Fibroblast of peridontal ligament (primary cell): ENCODE results near the gene SH2D3A.
"Not testable (repeated sequence)": the region's sequence is repeated elsewhere in the genome, so short reads cannot be mapped to it uniquely, and the experiment has no call there.

ENCODE experiments used
- DNase-seq: peaks from one replicate; pipeline ENCODE4 v3.0.0-alpha.2; 2010; ENCODE audit errors: extremely low read depth

SH2D3A gene

DNA sequence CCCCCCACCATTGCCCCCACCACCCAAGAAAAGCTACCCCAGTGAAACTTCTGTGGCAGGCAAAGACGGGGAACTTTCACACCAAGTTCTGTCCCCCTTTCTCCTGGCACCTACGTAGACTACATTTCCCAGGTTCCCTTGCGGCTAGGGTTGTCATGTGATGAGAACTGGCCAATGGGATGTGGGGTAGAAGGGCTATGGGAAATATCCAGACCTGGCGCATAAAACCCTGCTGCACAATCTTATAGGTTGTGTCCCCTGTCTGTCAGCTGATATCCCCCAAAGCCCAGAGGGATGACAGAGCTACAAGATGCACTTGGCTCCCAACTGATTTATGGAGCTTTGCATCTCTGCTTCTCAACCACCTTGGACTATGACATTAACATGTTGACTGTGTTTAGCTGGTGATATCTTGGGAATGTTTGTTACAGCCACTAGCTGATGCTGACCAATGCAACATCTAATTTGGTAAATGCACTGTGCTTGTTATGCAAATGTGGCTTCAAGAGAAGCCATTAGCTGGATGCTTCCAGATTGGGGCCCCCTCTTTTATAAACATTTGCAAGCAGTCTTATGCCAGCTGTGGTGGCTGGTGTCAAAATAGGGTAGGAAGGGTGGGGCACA is 6.1 kb downstream of the SH2D3A start:
- no peak for DNase-seq

DNA sequence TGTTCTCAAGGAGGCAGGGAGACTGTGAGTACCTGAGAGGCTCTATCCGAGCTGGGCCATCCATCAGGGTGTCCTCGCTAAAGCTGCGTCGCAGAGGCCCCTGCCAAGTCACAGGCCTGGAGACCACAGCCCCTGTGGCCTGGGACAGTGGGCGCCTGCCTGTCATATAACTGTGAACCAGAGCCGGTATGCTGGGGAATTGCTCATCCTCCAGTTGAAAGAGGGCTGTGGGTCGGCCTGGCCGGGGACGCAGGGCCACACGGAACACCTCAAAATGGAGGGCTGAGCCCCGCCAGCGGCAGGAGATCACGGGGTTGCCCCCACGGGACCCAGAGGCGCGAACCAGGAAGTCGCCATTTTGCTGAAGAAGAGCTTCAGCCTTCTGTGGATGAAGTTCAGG is 6.6 kb downstream of the SH2D3A start:
- no peak for DNase-seq

DNA sequence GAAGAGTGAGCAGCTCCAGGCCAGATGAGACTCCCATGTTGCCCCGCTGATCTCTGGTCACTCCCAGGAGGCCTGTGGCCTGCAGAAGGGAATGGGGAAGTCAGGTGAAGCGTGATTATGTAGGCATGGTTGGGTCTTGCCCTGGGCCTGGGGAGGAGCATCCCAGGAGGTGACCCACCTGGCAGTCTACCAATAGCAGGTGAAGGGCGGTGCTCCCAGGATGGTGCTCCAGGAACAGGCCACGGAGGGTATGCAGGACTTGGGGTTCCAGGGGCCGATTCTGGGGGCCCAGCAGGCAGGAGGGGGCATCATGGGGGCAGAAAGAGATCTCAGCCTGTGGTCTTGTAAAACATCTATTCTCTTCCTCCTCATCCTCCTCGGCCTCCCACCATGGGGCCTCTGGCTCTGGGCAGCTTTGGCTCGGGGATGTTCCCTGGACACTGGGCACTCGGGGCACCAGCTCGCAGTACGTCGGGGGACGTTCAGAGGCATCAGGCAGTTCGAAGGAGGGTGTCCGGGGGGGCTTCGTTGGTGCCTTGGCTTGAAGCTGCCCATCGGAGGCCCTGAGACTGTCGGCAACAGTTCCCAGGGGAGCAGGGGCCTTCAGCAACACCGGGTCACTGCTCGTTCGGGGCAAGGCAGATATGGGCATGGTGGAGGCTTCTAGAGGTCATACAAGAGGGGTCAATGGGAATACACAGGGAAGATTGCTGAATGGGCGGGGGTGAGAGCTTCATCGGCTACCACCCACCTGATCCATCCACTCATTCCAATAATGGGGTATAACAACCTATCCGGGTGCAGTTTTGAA is 12.4 kb downstream of the SH2D3A start:
- DNase-seq = no peak

DNA sequence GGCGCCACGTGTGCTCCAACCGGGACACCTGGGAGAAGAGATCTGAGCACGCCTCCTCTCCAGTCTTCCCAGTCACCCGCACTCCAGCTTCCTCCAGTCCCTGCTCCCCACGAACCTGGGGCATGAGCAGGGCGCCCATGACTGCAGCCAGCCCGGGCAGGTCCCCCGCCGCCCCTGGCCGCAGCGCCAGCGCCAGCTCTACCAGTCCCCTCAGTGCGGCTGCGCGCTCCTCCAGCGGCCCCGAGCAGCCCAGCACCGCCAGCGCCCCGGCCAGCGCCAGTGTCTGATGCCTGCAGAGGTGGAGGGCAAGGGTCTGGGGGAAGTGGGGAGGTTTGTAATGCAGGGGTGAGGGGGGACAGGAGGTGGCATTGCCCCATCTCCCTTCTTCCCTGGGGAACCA is 13.1 kb downstream of the SH2D3A start:
- DNase-seq = no peak

DNA sequence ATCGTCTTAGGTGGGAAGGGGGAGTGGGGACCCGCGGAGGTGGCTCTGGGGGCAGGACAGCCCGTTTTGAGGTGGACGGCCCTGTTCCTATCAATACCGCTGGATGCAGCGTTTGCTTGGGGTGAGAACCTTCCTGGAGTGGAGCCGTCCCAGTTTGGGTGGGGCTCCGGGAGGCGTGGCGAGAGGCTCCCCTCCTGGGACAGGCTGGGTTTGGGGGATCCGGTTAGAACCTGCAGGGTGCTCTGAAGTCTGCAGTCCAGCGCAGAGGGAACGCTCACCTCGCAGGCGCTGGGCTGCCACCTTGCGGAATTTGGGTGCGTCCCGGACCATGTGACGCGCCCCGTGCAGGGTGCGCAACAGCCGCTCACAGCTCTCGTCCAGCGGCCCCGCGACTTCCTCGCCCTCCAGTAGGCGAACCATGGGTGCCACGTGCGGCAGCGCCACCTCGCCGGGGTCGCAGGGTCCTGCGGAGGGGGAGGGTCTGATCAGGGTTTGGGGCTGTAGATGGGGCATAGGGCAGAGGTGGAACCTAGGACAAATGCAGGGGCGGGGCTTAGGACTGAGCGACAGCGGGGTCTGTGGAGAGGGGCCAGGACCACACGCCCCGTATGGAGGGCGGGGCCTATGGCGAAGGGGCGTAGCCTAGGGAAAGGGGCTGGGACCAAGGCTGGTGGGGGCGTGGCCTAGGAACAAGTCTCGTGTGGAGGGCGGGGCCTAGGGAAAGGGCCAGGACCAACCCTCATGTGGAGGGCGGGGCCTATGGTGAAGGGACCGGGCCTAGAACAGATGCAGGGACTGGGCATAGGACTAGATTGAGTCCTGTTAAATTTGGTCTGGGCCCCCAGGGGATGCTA is 13.8 kb downstream of the SH2D3A start:
- DNase-seq = peak; percentile 27

DNA sequence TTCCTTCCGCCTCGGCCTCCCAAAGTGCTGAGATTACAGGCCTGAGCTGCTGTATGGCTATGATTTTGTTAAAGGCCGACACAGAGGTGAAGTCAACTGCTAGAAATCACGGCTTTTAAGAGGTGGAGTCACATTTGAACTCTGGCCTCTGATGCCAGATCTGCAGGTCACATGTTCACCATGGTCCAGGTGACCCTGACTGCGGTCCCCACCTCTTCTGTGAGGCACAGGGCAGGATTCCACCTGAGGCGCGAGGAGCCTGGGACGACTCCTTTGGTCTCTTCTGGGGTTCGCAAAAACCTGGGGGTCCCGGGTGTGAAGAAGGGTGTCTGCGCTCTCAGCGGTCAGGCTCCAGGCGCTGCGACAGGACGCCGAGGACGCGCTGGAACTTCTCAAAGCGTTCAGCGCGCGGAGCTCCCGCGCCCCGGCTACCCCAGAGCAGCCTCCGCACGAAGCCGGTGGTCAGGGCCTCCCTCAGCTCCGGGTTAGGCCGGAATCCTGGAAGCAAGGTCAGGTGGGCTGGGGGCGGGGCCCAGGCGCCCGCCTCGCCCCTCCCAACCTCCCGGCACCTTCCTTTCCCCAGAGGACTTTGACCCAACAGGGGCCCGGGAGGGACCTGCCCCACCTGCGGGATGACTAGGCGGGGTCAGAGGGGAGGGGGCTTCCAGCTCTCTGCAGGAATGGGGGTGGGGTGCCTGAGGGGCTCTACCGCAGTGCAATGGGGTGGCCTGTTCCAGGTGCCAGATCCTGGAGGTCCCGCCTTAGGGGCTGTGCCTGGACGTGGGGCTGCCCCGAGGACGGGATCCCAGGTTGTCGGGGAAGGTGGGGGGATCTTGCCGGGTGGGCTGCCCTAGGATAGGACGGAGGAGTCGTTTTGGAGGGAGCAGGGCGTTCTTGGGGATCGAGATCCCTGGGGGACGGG is 14.7 kb downstream of the SH2D3A start:
- no peak for DNase-seq

DNA sequence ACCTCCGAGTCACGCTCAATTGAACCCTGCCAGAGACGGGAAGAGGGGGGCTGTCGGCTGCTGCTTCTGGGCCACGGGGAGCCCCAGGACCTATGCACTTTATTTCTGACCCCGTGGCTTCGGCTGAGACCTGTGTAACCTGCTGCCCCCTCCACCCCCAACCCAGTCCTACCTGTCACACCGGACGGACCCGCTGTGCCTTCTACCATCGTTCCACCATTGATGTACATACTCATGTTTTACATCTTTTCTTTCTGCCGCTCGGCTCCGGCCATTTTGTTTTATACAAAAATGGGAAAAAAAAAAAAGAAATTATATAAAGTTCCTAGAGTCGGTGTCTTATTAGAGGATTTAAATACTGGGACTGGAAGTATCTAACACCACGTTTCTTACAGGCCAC is 16.0 kb downstream of the SH2D3A start:
- DNase-seq = no peak

DNA sequence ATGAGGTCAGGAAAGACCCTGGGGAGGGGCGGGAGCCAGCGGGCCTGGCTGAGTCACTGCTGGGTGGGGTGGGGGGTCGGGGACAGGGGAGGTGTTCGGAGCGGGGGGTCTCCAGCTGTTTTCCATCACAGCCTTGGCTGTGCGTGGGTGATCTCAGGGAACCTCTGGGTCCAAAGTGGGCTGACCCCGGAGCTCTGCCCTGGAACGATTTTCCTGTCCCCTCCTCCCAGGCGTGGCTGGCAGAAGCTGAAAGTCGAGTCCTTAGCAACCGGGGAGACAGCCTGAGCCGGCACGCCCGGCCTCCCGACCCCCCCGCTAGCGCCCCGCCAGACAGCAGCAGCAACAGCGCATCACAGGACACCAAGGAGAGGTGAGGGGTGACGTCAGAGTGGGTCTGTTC is 17.2 kb downstream of the SH2D3A start:
- DNase-seq = no peak

DNA sequence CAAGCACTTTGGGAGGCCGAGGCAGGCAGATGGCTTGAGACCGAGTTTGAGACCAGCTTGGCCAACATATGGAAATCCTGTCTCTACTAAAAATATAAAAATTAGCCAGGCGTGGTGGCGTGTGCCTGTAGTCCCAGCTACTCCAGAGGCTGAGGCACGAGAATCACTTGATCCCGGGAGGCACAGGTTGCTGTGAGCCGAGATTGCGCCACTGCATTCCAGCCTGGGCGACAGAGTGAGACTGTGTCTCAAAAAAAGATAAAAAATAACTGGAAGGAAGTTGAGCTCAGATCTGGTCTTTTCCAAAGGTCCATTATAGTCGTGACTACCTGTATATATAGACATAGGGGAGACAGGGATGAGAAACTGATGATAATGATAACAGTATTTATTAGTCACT is 18.7 kb downstream of the SH2D3A start:
- DNase-seq = not testable (repeated sequence)

DNA sequence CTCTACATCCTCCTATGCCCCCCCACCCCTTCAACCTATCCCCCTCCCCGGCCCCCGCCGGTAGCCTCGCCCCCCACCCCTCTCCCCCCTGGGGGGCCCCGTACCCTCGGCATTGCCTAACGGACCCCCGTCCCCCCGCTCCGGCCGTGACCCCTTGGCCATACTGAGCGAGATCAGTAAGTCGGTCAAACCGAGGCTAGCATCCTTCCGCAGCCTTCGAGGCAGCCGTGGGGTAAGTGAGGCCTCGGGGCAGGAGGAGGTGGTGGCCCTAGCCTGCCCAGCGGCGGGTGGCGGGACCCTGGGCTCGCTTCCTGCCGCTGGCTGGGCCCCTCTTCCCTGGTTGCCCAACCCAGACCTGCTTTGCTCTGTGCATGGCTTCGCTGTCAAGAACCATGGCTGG is 21.3 kb downstream of the SH2D3A start:
- DNase-seq = no peak

DNA sequence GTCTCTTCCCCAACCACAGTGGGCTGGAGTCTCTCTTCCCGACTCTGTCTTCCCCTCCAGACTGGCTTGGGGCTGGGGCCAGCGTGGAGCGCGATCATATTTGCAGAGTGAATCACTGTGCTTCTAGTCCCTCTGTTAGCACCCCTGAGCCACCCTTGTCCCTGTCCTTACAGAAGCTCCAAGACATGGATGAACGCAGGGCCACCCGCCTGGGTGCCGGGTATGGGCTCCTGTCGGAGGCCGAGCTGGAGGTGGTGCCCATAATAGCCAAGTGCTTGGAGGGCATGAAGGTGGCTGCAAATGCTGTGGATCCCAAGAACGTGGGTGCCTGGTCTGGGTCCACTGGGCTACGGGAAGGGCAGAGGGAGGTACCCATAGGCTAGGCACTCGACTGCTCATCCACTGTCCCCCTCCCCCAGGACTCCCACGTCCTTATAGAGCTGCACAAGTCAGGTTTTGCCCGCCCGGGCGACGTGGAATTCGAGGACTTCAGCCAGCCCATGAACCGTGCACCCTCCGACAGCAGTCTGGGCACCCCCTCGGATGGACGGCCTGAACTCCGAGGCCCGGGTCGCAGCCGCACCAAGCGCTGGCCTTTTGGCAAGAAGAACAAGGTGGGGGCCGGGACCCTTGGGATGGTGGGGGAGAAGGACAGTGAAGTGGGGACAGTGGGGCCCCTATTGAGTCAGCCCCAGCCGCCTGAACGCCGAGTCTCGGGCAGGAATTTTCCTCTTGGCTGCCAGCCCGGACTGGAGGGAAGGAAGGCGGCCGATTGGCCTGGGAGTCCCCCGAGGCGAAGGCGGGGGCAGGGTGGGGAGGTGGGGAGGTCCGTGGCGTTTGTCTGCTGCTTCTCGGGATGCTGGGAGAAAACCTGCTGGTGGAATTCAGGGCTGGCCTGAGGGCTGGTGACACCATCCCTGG is 22.6 kb downstream of the SH2D3A start:
- peak; percentile 73 for DNase-seq

DNA sequence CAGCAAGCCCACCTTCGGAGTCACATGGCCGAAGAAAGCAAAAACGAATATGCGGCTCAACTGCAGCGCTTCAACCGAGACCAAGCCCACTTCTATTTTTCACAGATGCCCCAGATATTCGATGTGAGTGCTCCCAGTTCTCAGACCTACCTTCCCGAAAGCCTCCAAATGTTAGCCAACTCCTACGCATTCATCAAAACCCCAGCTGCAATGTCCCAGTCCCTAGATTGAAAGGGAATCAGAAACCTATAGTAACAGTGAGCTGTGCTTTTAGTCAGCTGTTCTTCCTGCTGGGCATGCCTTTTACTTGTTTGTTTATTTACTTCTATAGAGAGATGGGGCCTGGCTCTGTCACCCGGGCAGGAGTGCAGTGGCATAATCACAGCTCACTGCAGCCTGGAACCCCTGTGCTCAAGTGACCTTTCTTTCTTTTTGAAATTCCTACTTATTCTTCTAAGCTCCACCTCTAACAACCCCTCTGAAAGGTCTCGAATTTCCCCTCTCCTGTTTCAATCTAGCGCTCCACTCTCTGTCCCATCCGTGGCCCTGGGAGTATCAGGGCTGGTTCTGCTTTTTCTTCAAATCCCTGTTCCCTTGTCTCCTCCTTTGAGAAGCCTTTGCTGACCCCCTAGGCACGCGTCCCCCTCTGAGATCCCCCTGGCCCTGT is 23.4 kb downstream of the SH2D3A start:
- no peak for DNase-seq

DNA sequence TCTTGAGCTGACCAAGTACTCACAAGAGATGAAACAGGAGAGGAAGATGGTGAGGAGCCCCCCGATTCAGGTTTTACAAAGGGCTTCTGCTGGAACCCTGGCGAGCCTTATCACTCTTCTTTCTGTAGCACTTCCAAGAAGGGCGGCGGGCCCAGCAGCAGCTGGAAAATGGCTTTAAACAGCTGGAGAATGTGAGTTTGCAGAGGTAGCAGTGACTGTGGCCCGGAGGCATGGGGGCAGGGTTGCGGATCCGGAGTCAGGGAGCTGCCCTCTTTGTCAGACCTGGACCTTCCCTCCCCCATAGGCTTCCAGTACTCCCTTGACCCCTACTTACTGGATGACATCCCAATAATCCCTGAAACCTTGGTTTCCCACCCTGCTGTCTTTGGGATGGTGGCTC is 24.2 kb downstream of the SH2D3A start:
- no peak for DNase-seq

DNA sequence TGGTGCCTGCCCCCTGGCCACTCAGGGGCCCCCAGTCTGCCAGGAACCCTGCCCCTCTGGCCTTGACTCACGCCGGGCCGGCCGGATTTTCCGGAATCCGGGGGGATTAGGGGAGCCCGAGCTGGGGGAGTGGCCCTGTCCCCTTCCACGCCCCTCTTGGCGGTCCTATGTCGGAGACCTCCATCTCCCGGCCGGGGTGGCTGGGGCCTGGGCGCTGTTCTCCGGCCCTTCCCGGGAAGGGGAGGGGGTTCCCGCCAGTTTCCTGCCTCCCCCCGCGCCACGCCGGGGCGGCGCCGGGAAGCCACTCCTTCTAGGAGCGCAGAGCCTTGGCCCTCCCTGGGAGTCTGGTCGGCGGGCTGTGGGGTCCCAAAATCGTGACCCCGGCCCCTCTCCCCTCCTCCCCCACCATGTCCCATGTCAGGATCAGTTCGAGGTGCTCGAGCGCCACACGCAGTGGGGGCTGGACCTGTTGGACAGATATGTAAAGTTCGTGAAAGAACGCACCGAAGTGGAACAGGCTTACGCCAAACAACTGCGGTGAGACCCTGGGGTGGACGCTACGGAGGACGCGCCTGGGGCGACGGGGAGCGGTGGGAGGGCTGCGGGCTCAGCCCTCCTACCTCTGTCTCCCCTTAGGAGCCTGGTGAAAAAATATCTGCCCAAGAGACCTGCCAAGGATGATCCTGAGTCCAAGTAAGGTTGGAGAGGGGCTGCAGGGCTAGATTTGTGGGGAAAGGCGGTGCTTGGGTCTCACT is 26.5 kb downstream of the SH2D3A start:
- DNase-seq = peak; percentile 15

DNA sequence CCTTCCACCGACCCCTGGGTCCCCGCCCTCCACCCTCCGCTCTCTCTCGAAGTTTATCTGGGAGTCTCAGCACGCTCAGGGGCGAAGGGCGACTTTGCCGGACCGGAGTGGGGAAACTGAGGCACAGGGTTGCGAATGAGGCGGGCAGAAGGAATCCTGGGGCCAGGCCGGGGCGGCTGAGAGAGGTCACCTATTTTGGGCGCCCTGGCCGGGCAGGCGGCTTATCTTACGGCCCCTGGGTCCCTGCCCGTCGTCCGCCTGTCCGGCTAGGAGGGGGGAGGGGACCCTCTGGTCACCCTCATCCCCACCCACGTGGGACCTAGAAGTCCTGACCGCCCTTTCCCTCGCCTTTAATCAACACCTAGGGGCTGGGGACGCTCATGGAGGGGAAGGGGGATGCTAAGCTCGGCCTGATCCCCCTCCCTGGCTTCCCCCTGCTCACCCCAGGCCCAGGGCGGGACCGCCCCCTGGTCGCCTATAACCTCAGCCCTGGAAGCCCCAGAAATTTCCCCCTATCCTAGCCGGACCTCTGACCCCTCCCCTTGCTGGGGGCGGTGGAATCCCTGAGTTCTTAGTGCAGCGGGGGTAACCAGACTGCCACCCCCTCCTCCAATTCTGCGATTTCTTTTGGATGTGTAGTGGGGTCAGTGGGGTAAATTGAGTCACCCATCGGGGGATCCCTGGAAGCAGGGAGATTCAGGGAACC is 27.2 kb downstream of the SH2D3A start:
- DNase-seq = no peak

DNA sequence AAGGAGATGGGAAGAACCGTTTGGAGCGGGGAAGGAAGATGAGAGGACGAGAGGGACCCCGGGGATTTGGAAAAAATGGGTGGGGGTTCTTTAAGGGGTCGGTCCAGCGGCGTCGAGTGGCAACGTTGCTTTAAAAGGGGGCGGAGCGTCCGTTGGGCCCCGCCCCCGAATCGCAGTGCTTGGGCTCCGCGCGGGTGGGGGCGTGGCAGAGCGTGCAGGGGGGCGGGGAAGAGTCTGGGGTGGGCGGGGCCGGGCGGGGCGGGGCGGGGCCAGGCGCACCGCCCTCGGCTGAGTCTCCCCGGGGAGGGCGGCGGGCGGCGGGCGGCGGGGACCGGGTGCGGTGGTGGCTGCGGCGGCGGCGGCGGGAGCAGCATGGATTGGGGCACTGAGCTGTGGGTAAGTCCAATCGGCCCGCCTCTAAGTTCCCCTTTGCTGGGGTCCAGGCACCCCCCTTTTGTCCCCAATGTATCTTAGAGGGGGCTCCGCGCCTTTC is 27.8 kb downstream of the SH2D3A start, which contains the start of gene TRIP10:
TRIP10 (plus strand) TSS at position 291 of the 493 bp plus-strand sequence; CDS start at position 373, 82 bp downstream.
- DNase-seq = peak; percentile 73

DNA sequence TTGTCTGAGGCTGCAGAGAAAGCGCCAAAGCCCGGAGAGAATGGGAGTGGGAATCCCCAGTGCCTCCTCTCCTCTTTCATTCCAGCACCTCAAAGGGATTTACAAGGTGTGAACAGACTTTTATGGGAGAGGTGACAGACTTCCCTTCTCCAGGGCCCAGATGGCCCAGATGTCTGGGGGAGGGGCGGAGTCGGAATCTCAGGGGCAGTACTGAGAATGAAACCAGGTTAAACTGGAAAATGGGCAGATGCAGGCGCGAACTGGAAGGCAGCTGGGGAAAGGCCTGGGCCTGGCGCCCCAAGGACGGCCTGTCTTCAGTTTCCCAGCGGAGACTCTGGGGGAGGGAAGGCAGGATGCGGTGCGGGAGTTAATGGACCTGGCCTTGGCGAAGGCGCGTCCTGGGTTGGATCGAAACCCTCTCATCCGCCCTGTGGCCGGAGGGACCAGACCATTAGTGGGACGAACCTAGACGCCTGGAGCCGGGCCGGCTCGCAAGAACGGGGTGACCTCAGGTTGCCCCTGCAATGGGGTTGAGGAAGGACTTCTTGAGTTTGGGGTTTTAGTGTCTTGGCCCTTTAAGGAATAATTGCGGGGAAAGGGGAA is 28.3 kb downstream of the SH2D3A start:
- no peak for DNase-seq
